SK-N-MC (cell line): ENCODE results near the gene DIP2C.

Source experiments
- EZH2 ChIP-seq: fragments of 200-600 bp; sonication (generic); IDR thresholded peaks from one replicate; pipeline ENCODE4 v1.6.1; 2017; ENCODE audit warnings: antibody characterized with exemption
- FOXP2 ChIP-seq: optimal IDR thresholded peaks from 2 replicates; pipeline ENCODE3; 2011; ENCODE audit warnings: mild to moderate bottlenecking, moderate library complexity; ENCODE audit not compliant: insufficient read depth; ENCODE audit errors: extremely low read length, control extremely low read depth

- TF ChIP-seq FOXP2 (no peak), EZH2 (no peak)
Observed at GRCh38 chr10:555682-556350, 133.7 kb downstream of the DIP2C start.
